B cell (primary cell): Measurements from ENCODE around the gene AMH.

ENCODE experiments used
- CTCF ChIP-seq: fragments of 200-600 bp; IDR thresholded peaks from one replicate; pipeline ENCODE4 v1.8.0; 2022; ENCODE audit warnings: antibody characterized with exemption, mild to moderate bottlenecking
- EZH2 ChIP-seq: IDR thresholded peaks from 2 replicates; pipeline ENCODE4 v1.6.1; 2012; ENCODE audit warnings: borderline replicate concordance, low read depth, mild to moderate bottlenecking, moderate library complexity, low read length; ENCODE audit not compliant: insufficient read depth, poor library complexity, severe bottlenecking

DNA sequence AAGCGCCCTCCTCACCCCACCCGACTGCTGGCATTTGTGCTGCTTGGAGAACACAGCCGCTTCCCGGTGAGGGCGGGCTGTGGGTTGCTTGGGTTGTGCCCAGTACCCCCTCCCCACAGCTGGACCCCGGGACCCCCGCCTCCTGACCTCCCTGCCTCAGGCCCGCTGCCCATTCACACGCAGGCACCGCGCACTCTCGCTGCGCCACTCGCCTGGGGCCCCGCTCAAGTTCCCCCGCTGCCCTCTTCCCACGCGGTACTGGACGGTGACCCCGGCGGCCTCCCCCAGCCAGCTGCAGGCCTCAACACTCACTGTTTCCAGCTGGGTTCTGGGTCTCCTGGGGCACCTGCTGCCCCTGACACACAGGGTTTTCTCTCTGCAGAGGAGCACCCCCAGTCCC lies 29.4 kb upstream of the AMH start:
- TF ChIP-seq EZH2 (no peak), CTCF (no peak)
